Ecto neural progenitor cell (in vitro differentiated cells): Measurements from ENCODE around the gene STK17A.

Experiments used
- DNase-seq: peaks from one replicate; pipeline ENCODE4 v3.0.0-alpha.2; 2018; ENCODE audit warnings: low spot score

STK17A gene

GRCh38 chr7:43634384-43634783 lies 51.5 kb downstream of the STK17A start:
- no peak for DNase-seq

DNA sequence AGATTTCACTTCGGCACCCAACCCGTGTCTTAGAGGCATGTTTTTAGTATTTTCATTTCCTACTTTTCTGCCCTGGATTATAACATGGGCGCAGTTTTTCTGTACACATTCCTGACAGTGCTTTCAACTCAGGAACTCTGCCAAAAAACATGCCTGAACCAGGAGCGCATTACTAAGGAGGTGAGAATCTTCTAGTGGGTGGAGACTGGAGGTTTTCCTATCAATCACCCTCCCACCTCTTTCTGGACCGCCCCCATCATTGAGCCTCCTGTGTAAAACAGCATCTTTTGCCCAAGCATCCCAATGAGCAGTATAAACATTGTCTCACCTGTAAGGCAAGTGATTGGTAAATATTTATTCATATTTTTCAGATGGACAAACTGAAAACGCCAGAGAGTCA lies 53.2 kb downstream of the STK17A start:
- DNase-seq, result no peak

DNA sequence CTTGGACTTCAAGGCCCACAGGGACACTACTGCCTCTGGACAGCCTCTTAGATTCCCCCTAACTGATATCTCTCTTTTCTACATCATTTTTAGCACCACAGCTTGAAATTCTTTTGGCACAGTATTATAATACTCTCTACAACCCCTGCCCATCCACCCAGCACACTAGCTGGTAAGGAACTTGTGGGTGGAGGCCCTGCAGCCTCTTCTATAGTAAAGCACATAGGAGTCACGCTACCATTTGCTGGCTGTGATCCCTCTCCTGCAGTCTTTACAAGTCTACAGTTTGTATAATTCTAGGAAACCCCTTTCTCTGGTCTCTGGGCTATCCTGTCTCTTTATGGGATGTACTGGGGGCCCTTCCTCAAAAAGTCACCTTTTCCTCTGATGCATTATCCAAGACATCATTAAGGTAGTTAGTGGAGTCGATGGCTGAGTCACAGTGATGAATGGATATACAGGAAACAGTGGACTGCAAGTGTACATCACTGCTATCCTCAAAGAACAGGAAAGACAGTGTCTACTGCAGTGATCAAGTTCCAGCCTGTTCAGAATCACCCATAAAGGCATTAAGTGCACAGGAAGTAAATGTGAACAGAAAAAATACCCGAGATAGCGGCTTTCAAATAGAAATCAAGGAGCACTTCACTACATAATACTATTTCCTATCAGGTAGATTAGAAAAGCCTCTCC lies 54.4 kb downstream of the STK17A start:
- no peak for DNase-seq

DNA sequence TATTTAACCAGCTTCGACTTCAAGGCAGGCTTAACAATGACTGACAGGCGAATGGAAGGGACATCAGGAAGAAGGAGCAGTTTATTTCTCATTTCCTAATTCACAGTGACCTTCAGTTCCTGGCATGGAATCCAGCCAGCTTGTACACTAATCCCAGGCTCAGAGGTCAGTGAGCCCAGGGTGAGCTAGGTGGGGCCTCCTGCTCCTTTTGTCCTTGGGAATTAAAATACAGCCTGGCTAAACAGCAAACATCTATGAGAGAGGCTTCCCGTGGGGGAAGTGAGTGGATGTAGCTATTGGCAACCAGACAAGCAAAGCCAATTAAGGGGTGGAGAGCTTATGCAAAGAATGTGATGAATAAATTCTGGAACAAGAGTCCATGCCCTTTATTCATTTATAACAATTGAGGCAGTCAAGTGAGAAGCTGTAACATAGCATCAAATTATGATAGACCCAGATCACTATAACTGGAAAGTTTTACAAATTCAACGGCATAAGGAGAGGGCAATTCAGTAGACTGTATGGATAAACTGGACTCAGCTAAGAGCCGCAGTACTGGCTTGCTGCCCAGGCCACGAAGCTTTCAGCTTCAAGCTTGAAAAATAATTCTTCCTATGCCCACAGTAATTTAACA lies 57.1 kb downstream of the STK17A start:
- peak; percentile 73 for DNase-seq

DNA sequence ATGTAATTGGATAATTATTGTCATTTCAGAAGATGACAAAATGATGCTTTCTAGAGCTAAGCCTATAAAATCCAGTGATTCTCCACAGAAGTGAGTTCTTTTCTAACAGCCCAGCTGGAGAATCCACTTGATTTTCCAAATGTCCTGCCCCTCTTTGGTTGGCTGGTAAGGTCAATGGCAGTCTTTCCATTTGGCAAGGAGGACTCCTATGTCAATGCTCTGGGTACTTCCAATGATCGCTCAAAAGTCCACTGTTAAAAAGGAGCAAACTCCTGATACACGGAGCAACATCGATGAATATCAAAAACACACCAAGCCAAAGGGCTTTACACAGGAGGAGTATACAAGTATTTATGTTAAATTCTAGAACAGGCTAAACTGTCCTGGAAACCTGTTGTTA lies 57.8 kb downstream of the STK17A start:
- DNase-seq, result no peak

- no peak for DNase-seq
These were observed 60.2 kb downstream of the STK17A start for GRCh38 chr7:43642897-43643630.

GRCh38 chr7:43643846-43644245 lies 60.9 kb downstream of the STK17A start:
- DNase-seq, result no peak

GRCh38 chr7:43645699-43646226 lies 62.9 kb downstream of the STK17A start:
- DNase-seq, result no peak

DNA sequence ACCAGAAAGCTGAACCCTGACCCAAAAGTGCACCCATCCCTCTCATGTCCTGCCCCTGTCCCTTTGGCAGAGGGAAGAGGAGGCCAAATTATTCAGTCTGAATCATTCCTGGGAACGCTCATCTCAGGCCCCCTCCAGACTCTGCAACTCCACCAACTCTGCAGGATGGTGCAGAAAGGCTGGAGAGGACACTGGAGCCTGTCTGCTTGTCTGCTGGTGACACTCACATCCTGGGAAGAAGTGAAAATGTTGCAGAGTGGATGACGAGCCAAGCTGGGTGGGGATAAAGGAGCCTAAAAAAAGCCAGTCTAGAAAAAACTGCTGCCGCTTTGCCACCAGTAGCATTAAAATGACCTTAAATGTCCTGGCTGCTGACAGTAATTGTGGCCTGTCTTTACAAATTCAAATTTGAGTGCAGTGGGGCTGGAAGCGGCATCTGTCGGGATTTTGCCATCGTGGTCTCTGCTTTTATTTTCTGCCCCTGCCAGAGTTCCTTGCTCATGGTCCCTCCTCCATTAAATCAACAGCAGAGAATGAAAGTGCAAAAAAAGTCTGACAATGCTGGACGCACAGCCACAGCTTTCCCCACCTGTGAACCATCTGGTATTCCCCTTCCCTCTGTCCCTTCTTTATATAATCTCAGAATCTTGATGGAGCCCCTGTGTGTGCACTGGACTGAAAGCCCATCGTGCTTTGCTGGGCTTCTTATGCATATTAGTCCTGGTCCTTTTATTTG lies 63.9 kb downstream of the STK17A start:
- DNase-seq, result no peak

GRCh38 chr7:43647339-43647672 lies 64.4 kb downstream of the STK17A start:
- peak; percentile 52 for DNase-seq

DNA sequence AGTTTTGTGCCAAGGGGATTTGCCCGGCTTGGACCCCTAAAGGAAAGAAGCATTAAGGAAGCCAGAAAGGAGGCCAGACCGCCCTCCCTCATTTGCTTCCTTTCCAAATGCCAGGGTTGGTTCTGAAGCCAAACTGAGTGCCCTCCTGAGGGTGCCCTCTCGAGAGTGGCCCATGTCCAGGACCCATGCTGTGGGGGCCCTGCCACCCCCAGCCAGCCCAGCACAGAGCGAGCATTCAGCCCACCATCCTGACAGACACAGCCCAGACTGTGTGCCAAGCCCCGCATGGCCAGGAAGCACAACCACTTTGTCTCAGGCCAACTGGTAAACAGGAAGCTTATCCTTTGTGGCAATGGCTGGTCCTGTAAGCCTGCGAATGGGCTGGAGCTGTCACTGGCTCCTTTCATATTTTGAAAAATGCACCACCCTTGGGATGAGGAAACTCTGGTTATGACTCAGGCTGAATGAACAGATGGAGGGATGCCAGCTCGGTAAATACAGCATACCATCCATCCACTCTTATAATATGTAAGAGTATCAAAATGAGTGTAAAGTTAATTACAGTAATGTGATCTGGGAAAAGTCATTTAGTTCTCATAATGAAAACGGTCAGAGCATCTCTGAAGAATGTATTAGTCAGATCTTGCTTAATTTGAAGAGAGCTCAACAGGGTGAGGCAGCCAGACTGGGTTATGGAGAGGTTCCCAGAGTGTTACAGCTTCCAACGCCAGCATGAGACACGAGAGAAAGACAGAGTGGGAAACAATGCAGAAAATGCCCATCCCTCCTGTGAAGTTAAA lies 65.0 kb downstream of the STK17A start:
- no peak for DNase-seq

GRCh38 chr7:43648473-43649406 lies 65.8 kb downstream of the STK17A start:
- DNase-seq, result no peak

DNA sequence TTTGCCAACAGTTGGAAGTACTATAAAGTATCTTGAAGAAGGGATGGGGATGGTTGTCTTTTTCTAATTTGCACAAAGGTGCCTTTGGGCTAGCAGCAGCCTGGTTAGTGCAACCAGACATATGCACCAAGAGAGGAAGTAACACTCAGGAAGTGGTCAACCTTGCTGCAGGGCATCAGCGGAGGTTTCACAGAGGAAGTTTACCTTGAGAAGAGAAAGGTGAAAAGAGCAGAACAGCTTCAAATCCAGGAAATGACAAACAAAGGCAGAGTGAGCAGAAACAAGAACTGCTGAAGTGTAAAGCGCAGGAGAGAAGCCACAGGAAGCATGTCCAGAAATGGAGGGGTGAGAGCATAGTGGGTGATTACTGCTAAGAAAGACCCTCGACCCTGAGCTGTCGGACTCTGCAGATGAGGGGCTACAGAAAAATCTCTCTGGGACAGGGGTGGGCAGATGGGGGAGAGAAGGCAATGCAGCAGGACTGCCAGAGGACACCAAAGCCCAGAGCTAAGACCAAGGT lies 66.9 kb downstream of the STK17A start:
- no peak for DNase-seq

DNA sequence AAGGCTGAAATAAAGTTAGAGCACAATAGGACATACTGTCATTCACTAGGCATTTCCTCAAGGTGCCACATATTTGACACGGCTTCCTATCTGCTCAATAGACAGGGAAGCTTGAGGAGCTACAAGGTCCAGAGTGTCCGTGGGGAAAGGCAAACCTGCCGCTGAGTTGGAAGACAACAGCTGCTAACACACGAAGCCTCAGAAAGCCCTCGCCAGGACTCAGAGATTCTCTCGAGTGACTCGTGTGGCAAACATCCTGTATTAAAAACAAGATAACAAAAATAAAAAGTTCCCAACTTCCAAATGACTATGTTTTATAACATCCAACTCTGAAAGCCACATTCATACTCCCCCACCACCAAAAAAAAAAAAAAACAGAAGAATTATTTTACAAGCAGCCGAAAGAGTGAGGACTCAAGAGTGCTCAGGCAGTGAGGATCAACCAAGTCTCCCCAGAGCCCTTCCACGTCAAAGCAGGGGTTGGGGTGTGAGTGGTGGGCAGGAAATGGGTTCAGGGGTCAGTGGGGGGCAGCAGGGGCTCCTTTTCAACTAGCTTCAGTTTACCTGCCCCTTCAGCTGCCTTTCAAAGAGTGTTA lies 67.6 kb downstream of the STK17A start:
- DNase-seq, result no peak

GRCh38 chr7:43652364-43652763 lies 69.5 kb downstream of the STK17A start:
- no peak for DNase-seq

GRCh38 chr7:43653466-43653865 lies 70.6 kb downstream of the STK17A start:
- no peak for DNase-seq

GRCh38 chr7:43653891-43654504 lies 71.1 kb downstream of the STK17A start:
- no peak for DNase-seq

DNA sequence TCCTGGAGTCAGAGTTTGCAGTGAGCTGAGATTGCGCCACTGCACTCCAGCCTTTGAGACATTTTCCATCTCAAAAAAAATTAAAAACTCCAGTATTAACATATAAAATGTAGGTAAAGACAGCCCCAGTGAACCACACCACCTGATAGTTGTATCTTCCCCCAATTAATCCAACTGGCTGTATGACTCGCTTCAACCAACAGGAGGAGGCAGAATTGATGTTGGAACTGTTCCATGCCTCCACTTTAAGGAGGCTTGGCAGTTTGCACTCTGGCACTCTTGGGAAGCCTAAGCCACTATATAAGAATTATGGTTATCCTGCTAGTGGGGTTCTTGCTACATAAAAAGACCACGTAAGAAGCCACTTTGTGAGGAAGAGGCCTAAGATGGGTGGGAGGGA lies 72.7 kb downstream of the STK17A start:
- no peak for DNase-seq

GRCh38 chr7:43656997-43657396 lies 74.1 kb downstream of the STK17A start:
- DNase-seq, result no peak
